DOHH2 (cell line): ENCODE measurements around the gene ZPBP.

Experiments
- H3F3A ChIP-seq: fragments of 200-600 bp; sonication (generic), shearing (Covaris generic); 2 replicates; pipeline ENCODE4 v1.6.0; 2016; ENCODE audit warnings: antibody characterized with exemption, mild to moderate bottlenecking; ENCODE audit not compliant: control insufficient read depth, insufficient read depth
- H3K27ac ChIP-seq: fragments of 200-600 bp; sonication (generic); 2 replicates; pipeline ENCODE4 v1.5.1; 2014; ENCODE audit warnings: low read depth, mild to moderate bottlenecking, low read length, moderate library complexity
- H3K27me3 ChIP-seq: fragments of 200-600 bp; sonication (generic); 2 replicates; pipeline ENCODE4 v1.6.1; 2014; ENCODE audit warnings: mild to moderate bottlenecking, low read length, mixed read lengths; ENCODE audit not compliant: control insufficient read depth
- H3K36me3 ChIP-seq: fragments of 200-600 bp; sonication (generic); 2 replicates; pipeline ENCODE4 v1.6.1; 2014; ENCODE audit warnings: mild to moderate bottlenecking, low read length, moderate library complexity, mixed read lengths; ENCODE audit not compliant: control insufficient read depth
- H3K4me1 ChIP-seq: fragments of 200-600 bp; sonication (generic); 2 replicates; pipeline ENCODE4 v1.6.1; 2014; ENCODE audit warnings: mild to moderate bottlenecking, low read length, mixed read lengths; ENCODE audit not compliant: control insufficient read depth
- H3K4me2 ChIP-seq: fragments of 200-600 bp; sonication (generic); 2 replicates; pipeline ENCODE4 v1.6.0; 2014; ENCODE audit warnings: mild to moderate bottlenecking, low read length, moderate library complexity
- H3K4me3 ChIP-seq: fragments of 200-600 bp; sonication (generic); 2 replicates; pipeline ENCODE4 v1.5.1; 2014; ENCODE audit warnings: mild to moderate bottlenecking, low read length, mixed read lengths
- H3K79me2 ChIP-seq: fragments of 200-600 bp; sonication (generic); 2 replicates; pipeline ENCODE4 v1.6.1; 2014; ENCODE audit warnings: mild to moderate bottlenecking, low read length, mixed read lengths; ENCODE audit not compliant: control insufficient read depth
- H3K9me2 ChIP-seq: fragments of 200-600 bp; sonication (generic); replicated peaks from 2 replicates; pipeline ENCODE4 v1.6.1; 2014; ENCODE audit warnings: mild to moderate bottlenecking, low read length, mixed read lengths; ENCODE audit not compliant: control insufficient read depth
- H3K9me3 ChIP-seq: fragments of 200-600 bp; sonication (generic); 2 replicates; pipeline ENCODE4 v1.6.1; 2014; ENCODE audit warnings: antibody characterized with exemption, low read length, mixed read lengths; ENCODE audit not compliant: control insufficient read depth, insufficient read depth
- H4K20me1 ChIP-seq: fragments of 200-600 bp; sonication (generic); 2 replicates; pipeline ENCODE4 v1.6.0; 2014; ENCODE audit warnings: low read depth, mild to moderate bottlenecking, antibody characterized with exemption, low read length, moderate library complexity; ENCODE audit not compliant: control insufficient read depth, insufficient read depth
- EZH2phosphoT487 ChIP-seq: fragments of 200-600 bp; sonication (generic); IDR thresholded peaks from 2 replicates; pipeline ENCODE4 v1.6.1; 2017; ENCODE audit warnings: borderline replicate concordance, mild to moderate bottlenecking, antibody characterized with exemption, low read length, moderate library complexity, mixed read lengths
- TF ChIP-seq, protein P1 (sequence below): fragments of 200-600 bp; sonication (generic); IDR thresholded peaks from one replicate; pipeline ENCODE4 v1.5.1; 2014; ENCODE audit warnings: antibody characterized with exemption, mild to moderate bottlenecking, low read depth, low read length; ENCODE audit not compliant: poor library complexity, severe bottlenecking

ZPBP gene

DNA sequence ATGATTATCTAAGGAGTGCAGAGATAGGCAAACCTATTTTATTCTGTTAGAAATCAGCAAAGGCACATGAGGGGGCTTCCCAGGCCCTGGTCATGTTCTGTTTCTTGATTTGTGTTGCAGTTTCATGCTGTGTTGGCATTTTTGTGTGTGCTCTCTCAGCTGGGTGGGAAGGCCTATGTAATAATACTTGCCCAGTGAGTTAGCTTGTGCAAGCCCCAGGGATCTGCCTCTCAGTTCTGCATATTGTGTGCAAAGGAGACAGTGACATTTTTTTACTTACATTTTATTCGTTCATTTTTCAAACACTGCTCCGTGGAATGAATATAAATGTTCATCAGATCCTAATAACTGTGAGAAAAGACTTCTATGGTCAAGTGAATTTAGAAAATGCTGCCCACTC lies 200.6 kb downstream of the ZPBP start:
- no peaks in the 10 kb centered on the region for H3F3A ChIP-seq
- TF ChIP-seq, protein P1, sequence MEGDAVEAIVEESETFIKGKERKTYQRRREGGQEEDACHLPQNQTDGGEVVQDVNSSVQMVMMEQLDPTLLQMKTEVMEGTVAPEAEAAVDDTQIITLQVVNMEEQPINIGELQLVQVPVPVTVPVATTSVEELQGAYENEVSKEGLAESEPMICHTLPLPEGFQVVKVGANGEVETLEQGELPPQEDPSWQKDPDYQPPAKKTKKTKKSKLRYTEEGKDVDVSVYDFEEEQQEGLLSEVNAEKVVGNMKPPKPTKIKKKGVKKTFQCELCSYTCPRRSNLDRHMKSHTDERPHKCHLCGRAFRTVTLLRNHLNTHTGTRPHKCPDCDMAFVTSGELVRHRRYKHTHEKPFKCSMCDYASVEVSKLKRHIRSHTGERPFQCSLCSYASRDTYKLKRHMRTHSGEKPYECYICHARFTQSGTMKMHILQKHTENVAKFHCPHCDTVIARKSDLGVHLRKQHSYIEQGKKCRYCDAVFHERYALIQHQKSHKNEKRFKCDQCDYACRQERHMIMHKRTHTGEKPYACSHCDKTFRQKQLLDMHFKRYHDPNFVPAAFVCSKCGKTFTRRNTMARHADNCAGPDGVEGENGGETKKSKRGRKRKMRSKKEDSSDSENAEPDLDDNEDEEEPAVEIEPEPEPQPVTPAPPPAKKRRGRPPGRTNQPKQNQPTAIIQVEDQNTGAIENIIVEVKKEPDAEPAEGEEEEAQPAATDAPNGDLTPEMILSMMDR, result no peak
- no peak for TF ChIP-seq EZH2phosphoT487
- H3K9me2 ChIP-seq, result no peaks in the 10 kb centered on the region
- no peaks in the 10 kb centered on the region for H3K9me3 ChIP-seq
- H3K27me3 ChIP-seq, result no peaks in the 10 kb centered on the region
- no peak overlapping the region for H3K4me2 ChIP-seq
- H3K4me3 ChIP-seq, result no peak overlapping the region
- no peaks in the 10 kb centered on the region for H3K4me1 ChIP-seq
- H3K36me3 ChIP-seq, result no peaks in the 10 kb centered on the region
- no peaks in the 10 kb centered on the region for H3K79me2 ChIP-seq
- no peaks in the 10 kb centered on the region for H4K20me1 ChIP-seq
- no peak overlapping the region for H3K27ac ChIP-seq
